Hematopoietic multipotent progenitor cell treated with erythropoietin and hydrocortisone succinate and interleukin-3 and kit ligand, for 17 days (in vitro differentiated cells): ENCODE data around the gene LTV1.
"Not testable (repeated sequence)": the region's sequence is repeated elsewhere in the genome, so short reads cannot be mapped to it uniquely, and the experiment has no call there.

Experiments
- DNase-seq: peaks from one replicate; pipeline ENCODE4 v3.0.0-alpha.2; 2015; ENCODE audit warnings: low spot score

Gene LTV1

DNA sequence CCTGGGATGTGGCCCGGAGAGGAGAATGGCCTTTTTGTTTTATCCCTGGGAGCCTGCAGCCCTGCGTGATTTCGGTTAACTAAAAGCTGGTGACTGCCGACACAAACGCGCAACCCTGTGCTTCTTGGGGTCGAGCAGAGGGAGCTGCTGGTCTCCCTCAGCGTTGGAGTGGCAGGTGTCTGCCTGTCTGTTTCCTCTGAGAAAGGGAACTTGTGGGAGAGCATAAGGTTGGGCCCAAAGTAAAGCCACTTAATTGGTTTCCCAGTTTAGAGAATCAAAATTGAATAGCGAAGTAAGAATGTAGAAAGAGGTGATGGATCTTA lies 500 bp downstream of the LTV1 start:
- DNase-seq, result no peak

DNA sequence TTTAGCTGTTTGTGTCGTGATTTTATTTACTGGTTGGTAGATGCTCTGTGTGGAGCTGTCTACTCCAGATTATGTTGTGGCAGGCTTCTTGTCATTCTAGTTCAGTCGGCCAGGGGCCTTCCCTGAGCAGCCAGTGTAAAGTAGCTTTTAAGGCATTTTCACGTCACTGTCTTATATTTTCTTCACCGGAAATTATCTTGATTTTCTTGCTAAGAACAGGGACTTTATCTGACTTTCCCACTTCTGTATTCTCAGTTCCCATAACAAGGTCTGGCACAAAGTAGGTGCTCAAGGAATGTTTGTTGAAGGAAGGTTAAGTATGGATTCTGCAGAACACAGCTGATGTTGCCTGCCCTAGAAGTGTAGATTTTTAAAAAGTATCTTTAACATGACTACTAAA lies 868 bp downstream of the LTV1 start:
- no peak for DNase-seq

DNA sequence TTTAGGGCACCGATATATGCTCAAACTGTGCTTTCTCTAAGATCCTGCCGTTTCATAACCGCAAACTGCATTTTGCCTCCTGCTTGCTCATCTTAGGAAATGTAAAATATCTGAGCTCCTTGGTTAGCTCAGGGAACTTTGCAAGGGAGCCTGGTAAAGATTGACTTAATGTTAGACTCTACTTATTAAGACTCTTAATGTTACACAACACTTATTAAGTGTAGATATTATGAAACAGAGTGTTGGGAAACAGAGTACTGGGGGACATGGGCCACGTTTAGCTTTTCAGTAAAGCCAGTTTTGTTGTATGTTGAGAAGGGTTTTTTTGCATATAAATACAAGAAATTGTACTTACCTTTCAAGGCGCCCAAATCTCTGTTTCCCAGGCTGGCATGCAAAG lies 1.9 kb downstream of the LTV1 start:
- no peak for DNase-seq

DNA sequence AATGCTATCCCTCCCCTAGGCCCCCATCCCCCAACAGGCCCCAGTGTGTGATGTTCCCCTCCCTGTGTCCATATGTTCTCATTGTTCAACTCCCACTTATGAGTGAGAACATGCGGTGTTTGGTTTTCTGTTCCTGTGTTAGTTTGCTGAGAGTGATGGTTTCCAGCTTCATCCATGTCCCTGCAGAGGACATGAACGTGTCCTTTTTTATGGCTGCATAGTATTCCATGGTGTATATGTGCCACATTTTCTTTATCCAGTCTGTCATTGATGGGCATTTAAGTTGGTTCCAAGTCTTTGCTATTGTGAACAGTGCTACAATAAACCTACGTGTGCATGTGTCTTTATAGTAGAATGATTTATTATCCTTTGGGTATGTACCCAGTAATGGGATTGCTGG lies 8.6 kb downstream of the LTV1 start:
- not testable (repeated sequence) for DNase-seq

DNA sequence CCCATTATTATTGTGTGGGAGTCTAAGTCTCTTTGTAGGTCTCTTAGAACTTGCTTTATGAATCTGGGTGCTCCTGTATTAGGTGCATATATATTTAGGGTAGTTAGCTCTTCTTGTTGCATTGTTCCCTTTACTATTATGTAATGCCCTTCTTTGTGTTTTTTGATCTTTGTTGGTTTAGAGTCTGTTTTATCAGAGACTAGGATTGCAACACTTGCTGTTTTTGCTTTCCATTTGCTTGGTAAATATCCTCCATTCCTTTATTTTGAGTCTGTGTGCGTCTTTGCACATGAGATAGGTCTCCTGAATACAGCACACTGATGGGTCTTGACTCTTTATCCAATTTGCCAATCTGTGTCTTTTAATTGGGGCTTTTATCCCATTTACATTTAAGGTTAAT lies 11.9 kb downstream of the LTV1 start:
- DNase-seq, result not testable (repeated sequence)

DNA sequence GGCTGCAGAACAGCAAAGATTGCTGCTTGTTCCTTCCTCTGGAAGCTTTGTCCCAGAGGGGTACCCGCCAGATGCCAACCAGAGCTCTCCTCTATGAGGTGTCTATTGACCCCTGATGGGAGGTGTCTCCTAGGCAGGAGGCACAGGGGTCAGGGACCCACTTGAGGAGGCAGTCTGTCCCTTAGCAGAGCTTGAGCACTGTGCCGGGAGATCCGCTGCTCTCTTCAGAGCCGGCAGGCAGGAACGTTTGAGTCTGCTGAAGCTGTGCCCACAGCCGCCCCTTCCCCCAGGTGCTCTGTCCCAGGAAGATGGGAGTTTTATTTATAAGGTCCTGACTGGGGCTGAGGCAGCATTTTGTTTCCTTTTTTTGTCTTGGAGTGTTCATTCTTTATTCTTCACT lies 13.6 kb downstream of the LTV1 start:
- not testable (repeated sequence) for DNase-seq

DNA sequence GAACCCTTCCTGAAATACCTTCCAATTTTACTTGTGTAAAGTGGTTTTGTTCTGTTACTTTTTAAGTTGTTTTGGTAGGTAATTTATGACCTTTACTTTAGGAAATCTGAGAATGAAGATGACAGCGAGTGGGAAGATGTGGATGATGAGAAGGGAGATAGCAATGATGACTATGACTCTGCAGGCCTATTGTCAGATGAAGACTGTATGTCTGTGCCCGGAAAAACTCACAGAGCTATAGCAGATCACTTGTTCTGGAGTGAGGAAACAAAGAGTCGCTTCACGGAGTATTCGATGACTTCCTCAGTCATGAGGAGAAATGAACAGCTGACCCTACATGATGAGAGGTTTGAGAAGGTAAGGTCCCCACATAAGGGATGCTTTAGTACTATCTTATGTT lies 14.5 kb downstream of the LTV1 start:
- DNase-seq, result no peak

DNA sequence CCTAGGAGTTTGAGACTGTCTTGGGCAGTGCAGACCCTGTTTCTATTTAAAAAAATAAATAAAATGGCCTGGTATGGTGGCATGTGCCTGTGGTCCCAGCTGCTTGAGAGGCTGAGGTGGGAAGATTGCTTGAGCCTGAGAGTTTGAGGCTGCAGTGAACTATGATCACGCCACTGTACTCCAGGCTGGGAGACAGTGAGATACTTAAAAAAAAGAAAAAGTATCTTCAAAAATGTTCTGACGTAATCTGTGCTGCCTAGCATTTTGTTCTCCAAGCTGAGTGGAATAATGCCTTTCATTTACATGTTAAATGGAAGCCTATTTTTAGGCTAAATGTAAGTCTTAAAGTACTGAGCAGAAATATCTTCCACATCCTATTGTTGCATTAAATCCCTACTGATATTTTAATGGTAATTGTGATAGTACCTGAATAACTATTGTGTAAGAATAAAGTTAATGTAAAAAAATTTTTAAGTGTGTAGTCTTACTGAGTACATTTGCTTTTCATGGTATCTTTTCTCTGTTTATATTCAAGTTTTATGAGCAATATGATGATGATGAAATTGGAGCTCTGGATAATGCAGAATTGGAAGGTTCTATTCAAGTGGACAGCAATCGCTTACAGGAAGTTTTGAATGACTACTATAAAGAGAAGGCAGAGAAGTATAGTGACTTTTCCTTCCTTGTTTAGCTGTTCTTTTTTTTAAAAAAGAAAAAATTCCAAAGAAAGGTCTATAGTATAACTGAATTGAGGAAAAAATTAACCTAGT lies 16.9 kb downstream of the LTV1 start:
- DNase-seq, result no peak

DNA sequence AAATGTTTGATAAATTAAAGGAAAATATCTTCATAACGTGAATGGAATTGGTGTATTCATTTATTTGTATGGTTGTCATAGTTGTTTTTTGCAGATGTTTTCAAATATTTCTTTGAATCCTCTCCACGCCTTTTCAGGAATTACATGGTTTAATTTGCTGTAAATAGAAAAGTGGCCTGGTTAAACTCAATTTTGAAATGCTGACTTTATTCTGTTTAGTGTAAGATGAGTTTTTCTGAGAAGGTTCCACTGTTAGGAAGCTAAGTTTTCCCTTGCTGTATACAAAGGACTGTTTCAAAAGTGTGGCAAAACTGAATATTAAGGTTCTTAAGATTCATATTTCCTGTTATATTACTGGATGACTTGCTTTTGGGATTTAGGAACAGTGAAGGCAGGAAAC lies 20.6 kb downstream of the LTV1 start:
- DNase-seq, result no peak

DNA sequence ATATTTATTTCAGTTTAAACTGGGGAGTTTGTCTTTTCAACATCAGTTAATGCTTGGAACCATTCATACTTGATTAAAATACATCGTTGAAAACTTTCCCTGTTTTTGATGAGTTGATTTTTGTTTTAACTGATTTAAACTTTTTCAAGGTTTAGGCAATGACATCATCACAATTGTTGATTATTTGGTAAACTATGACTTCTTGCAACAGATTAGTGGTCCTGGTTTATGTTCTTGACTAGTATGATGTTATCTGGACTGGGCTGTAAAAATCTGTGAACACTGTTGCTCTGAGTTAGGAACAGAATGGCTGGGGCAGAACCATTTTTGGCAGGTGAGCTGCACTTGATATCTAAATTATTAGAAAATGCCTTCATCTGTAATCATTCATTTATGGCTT lies 21.1 kb downstream of the LTV1 start, which contains the start of gene ZC2HC1B:
TSS of gene ZC2HC1B (plus strand) at position 241 of the 400 bp plus-strand sequence. CDS start at position 307, 66 bp downstream.
- DNase-seq, result no peak

DNA sequence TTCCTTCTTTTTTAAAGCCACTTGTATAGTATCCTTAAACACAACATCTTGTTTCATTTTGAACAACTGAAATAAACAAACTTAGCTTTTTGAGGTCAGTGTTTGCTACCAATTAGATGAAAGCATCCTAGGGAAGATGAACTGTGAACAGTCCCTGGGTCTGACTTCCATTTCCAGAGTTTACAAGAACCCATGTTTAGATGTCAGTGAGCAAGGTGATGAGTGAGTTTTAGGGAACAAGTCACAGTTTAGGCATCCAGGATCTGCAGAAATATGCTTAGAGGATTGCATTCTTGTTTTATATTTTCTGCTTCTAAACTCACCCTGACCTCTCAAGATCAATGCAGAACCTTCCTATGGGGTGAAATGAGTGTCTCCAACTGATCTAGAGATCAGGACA lies 24.1 kb downstream of the LTV1 start:
- no peak for DNase-seq

DNA sequence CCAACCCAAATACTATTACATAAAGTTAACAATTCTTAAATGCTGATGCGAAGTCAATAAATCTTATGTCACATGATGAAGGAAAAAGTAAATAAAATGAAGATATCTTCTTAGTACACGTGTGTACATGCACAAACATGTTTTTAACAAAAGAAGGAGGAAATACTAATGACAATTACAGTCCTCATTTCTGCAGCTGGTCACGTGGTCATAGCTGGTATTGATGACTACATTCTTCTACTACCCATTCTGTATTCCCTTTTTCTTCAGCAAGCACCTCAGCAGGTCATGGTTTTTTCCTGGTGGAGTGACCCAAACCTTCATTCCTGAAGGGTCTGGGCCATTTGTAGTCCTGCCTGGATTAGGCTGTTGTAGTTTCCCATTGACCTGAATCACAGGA lies 25.7 kb downstream of the LTV1 start:
- DNase-seq, result not testable (repeated sequence)

DNA sequence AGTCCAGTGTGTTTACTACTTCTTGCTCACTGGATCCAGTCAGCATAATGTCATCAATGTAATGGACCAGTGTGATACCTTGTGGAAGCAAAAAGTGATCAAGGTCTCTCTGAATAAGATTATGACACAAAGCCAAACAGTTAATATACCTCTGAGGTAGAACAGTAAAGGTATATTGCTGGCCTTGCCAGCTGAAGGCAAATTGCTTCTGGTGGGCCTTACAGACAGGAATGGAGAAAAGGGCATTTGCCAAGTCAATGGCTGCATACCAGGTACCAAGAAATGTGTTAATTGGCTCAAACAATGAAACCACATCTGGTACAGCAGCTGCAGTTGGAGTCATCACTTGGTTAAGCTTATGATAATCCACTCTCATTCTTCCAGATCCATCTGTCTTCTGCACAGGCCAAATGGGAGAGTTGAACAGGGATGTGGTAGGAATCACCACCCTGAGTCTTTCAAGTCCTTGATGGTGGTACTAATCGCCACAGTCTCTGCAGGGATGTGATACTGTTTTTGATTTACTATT lies 28.1 kb downstream of the LTV1 start:
- not testable (repeated sequence) for DNase-seq

DNA sequence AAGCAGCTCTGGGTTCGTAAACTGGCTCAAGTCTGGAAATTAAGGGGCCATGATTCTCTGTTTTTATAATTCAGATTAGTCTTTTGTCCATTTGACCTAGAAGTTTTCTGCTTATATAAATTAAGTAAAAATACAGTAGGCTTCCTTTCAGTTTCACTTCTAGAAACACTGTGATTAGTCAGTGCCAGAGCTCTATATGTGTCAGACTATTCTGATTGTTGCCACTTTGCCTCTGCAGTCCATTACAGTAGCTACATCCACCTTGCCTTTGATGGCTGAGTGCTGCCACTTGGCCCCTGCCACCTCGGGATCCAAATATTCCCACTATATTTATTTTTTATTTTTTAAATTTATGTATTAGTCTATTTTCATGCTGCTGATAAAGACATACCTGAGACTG lies 29.1 kb downstream of the LTV1 start:
- DNase-seq, result no peak

DNA sequence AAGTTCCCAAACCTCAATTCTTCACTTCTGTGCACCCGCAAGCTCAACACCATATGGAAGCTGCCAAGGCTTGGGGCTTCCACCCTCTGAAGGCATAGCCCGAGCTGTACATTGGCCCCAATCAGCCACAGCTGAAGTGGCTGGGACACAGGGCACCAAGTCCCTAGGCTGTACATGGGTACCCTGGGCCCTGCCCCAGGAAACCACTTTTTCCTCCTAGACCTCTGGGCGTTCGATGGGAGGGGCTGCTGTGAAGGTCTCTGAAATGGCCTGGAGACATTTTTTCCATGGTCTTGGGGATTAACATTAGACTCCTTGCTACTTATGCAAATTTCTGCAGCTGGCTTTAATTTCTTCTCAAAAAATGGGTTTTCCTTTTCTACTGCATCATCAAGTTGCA lies 30.5 kb downstream of the LTV1 start:
- not testable (repeated sequence) for DNase-seq

DNA sequence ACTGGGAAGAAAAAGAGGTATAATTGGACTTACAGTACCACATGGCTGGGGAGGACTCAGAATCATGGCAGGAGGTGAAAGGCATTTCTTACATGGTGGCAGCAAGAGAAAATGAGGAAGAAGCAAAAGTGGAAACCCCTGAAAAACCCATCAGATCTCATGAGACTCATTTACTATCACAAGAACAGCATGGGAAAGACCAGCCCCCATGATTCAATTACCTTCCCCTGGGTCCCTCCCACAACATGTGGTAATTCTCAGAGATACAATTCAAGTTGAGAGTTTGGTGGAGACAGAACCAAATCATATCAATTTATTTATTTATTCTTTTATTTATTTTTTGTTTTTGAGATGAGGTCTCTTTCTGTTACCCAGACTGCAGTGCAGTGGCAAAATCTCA lies 31.4 kb downstream of the LTV1 start:
- DNase-seq, result not testable (repeated sequence)

DNA sequence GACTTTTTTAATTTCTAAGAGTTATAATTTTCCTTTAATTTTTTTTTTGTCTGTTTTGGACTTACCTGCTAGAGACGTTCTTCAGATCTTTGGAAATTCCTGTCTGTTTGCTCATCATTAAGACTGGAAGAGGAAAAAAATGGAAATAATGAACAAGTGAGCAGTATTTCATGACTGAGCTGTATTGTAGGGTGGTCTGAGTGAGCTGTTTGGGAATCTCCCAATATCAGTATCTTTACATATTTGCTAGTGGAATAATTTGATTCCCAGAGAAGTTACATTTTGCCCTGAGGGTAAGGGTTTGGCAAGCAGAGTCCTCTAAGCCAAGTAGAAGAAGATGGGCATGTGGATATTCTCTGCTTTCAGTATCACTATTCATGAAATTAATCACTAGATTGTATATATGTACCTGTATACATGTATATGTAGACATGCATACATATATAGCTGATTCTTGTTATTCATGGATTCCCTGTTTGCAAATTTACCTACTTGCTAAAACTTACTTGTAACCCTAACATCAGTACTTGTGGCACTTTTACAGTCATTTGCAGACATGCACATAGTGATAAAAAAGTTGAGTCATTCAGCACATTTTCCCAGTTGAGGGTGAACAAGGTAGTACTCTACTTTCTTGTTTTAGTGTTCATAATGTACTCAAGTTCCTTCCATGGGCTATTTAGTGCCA lies 34.6 kb downstream of the LTV1 start:
- no peak for DNase-seq

DNA sequence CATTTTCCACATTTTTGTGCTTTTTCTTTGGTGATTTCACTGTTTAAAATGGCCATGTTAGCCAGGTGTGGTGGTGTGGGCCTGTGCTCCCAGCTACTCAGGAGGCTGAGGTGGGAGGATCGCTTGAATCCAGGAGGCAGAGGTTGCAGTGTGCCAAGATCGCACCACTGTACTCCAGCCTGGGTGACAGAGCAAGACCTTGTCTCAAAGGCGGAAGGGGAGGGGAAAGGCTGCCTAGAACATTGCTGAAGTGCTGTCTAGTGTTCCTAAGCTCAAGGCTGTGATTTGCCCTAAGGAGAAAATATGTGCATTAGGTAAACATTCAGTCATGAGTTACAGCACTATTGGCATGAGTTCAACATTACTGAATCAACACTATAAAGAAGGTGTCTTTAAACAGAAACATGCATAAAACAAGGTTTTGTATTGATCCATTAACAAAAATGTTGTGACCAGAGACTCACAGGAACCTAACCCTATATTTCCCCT lies 35.2 kb downstream of the LTV1 start:
- DNase-seq, result no peak

DNA sequence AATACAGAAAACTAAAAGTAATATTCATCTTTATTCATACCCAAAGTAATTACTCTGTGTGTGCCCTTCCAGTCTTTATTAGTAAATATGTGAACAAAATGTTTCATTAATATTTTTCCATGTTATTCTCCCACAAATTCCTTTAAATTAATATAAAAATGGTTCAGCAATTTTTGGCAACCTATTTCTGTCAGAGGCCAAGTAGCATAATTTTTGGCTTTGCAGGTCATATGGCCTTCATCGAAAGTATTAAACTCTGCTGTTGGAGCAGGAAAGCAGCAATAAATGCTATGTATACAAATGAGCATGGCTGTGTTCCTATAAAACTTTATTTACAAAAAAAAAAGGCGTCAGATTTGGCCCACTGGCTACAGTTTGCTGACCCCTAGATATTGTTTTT lies 37.3 kb downstream of the LTV1 start:
- no peak for DNase-seq

DNA sequence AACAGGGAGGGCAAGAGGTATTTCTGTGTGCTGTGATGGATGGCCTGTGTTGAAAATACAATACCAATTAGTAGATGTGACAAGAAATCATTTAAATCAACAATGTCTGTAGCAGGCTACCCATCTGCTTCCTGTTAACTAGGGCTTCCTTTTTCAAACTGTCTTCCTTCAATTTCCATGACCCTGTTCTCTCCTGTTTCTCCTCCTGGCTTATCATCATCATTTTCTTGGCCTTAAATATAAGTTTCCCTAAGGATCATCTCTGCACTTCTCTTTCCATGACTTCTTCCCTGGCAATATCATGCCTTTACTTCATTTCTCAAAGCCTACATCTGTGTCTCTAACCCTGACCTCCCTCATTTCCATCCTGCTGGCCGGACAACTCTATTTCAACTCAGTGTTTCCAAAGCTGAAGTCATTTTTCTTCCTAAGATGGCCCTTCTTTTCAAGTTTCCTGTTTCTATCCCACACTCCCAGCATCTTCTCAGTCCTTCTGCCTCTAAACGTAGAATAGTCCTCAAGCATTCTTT lies 39.3 kb downstream of the LTV1 start:
- DNase-seq, result no peak

DNA sequence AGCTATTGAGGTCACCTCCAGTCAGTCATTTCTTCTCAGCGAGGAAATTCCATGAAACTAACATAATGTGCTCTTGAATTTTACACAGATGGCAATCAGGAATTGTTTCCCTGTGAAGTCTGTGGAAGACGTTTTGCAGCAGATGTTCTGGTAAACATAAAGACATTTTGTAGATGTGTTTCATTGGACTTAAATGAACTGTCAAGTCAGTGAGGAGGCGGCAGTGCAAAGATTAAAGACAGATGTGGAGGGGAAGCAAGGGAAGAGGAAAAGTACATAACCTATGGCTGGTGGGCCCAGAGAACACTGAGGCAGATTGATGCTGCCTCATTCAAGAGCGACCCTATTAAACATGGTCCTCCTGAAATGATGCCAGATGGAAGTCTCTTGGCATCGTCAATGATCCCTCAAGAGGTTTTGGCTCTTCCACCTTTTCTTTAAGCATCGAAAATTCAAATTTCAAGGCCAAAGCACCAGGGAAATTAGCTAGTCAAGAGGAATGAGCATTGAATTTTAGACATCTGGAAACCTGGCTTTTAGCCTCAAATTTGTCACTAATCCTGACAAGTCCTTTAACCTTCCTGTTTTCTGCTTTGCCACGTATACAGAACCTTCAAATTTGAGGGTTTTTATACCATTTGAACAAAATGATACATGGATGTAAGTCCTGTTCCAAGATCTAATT lies 41.2 kb downstream of the LTV1 start:
- DNase-seq, result no peak

DNA sequence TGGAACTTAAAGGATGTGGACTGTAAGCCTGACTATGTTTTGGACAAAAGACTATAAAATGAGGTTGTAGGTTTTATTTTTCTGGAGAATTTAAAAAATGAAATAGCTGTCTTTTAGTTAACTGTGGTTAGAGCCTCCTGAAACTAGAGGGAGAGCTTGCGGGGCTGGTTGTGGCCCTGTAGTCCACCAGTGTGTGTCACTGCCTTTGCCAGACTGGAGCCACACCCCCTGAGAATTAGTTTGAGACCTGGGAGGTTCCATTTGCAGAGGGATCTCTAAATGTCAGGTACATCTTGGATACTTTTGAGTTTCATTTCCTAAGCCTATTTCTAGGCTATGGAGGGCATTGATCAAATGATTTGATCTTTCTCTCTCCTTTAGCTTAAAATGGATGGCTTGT lies 42.0 kb downstream of the LTV1 start:
- no peak for DNase-seq

DNA sequence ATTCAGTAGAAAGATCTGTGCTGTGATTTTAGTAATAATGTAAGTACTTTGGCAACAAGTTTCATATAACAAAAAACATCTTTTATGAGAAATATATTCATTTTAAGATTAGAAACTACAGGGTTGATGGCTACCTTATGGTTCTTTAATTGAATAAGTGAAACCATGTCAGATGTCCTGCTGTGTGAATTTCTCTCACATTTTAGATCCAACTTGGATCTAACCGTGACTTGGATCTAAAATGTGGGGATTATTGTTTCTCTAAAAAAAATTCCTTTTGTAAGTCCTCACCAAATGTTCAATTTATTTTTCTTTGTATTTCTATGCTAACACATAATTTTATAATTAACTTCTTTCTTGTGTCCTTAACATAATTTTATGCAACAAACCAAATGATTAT lies 51.5 kb downstream of the LTV1 start:
- no peak for DNase-seq
